GM10266 (cell line): ENCODE measurements around the gene DEFB110.

ENCODE experiments used
- DNase-seq: peaks from one replicate; pipeline ENCODE4 v3.0.0; 2012; ENCODE audit errors: extremely low spot score
- TF ChIP-seq, protein P1 (sequence below): IDR thresholded peaks from 2 replicates; pipeline ENCODE4 v1.5.1; 2012; ENCODE audit warnings: mild to moderate bottlenecking, low read depth; ENCODE audit not compliant: control insufficient read depth, insufficient read depth; ENCODE audit errors: missing control alignments

The DEFB110 gene

DNA sequence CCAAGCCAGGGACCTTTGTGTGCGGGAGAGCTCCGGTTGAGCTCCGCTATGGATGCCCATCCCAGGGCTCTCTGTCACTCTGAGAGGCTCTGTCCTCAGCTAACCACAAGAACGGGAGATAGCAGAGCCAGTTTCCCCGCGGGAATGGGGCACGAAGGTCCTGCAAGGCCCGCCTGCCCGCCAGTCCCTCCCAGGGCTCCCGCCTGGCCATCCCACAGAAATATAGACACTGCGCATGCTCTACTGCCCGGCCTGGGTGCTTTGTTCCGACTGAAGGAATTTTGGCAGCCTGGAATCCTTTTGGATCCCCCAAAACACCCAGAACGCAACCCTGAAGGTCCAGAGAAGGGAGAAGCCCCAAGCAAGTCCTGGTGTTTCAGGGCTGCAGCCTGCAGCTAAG is 8.6 kb upstream of the DEFB110 start:
- DNase-seq, result no peak
- TF ChIP-seq, protein P1, sequence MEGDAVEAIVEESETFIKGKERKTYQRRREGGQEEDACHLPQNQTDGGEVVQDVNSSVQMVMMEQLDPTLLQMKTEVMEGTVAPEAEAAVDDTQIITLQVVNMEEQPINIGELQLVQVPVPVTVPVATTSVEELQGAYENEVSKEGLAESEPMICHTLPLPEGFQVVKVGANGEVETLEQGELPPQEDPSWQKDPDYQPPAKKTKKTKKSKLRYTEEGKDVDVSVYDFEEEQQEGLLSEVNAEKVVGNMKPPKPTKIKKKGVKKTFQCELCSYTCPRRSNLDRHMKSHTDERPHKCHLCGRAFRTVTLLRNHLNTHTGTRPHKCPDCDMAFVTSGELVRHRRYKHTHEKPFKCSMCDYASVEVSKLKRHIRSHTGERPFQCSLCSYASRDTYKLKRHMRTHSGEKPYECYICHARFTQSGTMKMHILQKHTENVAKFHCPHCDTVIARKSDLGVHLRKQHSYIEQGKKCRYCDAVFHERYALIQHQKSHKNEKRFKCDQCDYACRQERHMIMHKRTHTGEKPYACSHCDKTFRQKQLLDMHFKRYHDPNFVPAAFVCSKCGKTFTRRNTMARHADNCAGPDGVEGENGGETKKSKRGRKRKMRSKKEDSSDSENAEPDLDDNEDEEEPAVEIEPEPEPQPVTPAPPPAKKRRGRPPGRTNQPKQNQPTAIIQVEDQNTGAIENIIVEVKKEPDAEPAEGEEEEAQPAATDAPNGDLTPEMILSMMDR, result no peak

DNA sequence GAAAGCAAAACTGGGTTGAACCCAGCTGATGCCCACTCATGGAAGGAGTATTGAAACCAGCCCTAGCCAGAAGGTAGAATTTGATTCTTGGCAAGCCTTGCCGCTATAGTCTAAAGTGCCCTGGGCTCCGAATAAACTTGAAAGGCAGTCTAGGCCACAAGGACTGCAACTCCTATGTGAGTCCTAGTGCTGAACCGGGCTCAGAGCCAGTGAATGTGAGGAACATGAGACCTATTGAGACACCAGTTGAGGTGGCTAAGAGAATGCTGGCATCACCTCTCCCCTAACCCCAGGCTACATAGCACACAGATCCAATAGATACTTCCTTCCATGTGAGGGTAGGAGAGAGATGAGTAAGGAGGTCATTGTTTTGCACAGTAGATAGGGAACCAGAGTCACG is 3.5 kb upstream of the DEFB110 start:
- DNase-seq, result no peak
- TF ChIP-seq, protein P1, result no peak

DNA sequence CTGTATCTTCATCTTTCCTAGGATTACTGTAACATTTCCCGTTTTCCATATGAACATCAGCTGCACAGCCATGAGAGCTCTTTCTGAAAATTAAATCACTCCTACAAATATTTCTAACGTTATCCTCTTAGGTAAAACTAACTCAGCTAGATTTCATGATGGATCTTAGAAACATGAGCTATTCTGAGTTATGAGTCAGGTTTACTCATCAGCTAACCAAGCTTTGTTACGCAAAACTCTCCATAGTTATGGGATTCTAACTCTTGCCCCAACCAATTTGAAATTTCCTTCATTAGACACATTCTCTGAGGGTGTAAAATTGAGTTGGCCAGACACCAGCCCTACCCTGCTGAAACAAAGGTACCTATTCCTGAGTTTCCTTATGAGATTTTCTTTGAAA is 14.0 kb downstream of the DEFB110 start:
- DNase-seq, result no peak
- TF ChIP-seq, protein P1, result no peak

DNA sequence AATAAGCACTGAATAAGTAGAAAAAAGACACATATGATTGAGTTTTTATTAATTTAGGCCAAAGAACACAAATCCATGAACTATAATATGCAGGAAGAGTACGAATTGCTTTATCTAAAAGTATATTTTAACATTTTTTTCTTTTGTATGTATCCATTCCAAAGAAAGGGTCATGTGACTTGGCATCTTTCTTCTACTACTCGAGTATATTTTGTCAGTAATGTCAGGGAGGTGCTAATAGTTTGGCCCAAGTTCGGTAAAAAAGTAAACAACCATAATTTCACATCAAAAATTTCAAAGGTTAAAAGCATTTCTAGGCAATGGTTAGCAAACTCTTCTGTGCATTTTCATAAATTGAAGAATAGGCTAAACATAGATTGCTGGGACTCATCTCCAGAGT is 18.7 kb downstream of the DEFB110 start:
- TF ChIP-seq, protein P1, result no peak
- no peak for DNase-seq

DNA sequence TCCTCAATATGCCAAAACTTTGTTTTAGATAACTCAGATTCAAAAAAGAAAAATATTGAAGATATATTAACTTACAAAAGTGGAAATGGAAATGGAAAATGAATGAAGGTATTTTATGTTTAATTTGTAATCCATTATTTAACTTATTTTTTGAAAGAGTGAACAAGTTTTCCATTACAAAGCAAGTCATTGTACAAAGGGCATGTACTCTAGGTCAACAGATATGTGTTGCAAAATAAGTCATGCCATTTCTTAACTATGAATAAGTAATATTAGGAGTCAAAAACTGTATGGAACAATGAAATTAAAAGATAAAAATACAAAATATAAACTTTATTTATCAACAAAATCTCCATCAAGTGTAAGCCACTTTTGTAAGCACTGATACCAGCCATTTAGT is 26.5 kb downstream of the DEFB110 start:
- no peak for DNase-seq
- TF ChIP-seq, protein P1, result no peak

DNA sequence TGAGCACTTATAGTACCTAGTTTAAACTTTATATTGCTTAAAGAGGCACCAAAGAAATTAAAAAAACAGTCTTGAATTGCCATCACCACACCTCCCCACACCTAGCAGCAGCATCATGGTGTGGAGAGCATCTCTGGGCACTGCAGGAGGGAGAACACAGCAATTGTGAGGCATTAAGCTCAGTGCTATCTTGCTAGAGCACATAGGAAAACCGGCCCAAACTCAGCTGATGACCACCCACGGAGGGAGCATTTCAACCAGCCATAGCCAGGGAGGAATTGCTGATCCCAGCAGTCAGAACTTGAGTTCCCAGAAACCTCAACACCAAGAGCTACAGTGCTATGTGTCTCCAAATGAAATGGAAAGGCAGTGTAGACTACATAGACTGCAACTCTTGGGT is 32.9 kb downstream of the DEFB110 start:
- no peak for DNase-seq
- TF ChIP-seq, protein P1, result no peak

DNA sequence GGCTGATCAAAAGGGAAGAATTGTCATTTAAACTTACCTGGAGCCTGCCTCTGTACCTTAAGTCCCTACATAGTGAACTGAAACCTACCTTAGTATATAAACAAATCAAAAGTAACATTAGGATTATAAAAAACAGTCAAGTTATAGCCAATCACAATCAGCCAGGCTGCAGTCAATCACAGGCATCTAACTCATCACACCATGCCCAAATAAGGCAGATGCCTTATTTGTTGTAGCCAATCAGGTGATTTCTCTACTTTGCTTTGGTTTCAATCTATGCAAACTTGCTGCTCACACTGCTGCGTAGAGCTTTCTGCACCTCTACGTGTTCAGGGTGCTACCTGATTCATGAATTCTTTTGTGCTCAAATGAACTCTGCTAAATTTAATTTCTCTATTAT is 34.0 kb downstream of the DEFB110 start:
- no peak for DNase-seq
- TF ChIP-seq, protein P1, result no peak
